NCI-H2196 treated with DMSO at 0.1 percent for 48 hours (cell line): Measurements from ENCODE around the gene SIGLEC15.
"Not testable (repeated sequence)": the region's sequence is repeated elsewhere in the genome, so short reads cannot be mapped to it uniquely, and the experiment has no call there.

Experiments
- DNase-seq: peaks from one replicate; lab custom pipeline; 2025; ENCODE audit not compliant: unreplicated experiment; lab: John Stamatoyannopoulos, UW

SIGLEC15 gene

GRCh38 chr18:45818765-45819164 is 6.7 kb upstream of the SIGLEC15 start:
- DNase-seq, result not testable (repeated sequence)

- no peak for DNase-seq
Measured at GRCh38 chr18:45820106-45820745, 5.2 kb upstream of the SIGLEC15 start.

GRCh38 chr18:45821026-45821425 is 4.4 kb upstream of the SIGLEC15 start:
- no peak for DNase-seq

DNA sequence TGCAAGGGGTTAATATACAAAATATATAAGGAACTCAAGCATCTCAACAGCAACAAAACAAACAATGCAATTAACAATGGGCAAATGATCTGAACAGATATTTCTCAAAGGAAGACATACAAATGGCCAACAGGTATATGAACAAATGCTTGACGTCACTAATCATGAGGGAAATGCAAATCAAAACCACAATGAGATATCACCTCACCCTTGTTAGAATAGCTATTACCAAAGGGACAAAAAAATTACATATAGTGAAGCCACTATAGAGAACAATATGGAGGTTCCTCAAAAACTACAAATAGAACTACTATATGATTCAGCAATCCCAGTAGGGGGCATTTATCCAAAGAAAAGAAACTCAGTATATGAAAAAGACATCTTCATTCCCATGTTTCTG is 3.8 kb upstream of the SIGLEC15 start:
- DNase-seq, result no peak

DNA sequence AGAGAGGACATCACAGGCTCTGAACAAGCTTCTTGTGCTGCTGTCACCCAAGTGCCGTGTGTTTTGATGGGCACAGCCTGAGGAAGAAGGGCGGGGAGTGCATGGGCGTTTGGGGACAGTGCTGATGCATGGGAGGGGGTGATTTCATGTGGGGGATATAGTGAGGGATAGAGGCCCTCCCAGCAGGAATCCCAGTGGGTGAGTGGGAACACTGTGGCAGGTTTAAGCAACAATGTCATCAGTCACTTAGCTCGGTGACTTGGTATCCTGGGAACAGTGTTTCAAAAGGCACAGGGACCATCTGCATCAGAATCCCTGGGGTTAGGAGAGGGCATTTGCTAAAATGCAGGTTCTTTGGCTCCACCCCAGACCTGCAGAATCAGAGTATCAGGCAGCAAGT is 609 bp downstream of the SIGLEC15 start:
- no peak for DNase-seq

DNA sequence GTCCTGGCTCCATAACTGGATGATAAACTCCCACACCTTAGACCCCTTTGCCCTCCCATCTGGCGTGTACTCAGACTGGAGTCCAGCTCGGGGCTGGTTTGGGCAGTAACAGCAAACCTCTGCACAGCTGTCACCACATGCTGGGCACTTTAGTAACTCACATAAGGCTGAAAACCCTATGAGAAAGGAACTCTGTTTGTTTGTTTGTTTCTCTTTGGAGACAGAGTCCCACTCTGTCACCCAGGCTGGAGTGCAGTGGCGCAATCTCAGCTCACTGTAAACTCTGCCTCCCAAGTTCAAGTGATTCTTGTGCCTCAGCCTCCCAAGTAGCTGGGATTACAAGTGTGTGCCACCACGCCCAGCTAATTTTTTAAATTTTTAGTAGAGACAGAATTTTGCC is 1.2 kb downstream of the SIGLEC15 start:
- not testable (repeated sequence) for DNase-seq

GRCh38 chr18:45828917-45829811 is 3.7 kb downstream of the SIGLEC15 start:
- DNase-seq, result peak; percentile 64

DNA sequence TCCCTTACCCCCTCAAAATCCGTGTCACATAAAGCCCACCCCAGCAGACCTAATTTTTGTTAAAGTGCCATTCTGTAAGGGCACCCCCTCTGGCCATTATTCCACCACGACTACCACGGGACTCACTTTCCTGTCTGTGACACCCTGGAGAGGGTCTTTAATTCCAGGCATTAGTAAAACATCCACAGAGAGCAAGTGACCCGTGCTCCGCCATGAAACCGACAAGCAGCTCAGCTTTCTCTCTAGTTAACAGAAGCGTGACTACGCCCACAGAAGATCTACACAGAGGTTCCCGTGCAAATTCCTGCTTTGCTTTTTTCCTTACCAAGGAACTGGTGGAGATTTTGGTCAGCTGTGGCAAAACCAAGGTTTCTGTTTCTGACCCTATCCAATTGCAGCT is 4.4 kb downstream of the SIGLEC15 start:
- no peak for DNase-seq

GRCh38 chr18:45830917-45831316 is 5.4 kb downstream of the SIGLEC15 start:
- no peak for DNase-seq

DNA sequence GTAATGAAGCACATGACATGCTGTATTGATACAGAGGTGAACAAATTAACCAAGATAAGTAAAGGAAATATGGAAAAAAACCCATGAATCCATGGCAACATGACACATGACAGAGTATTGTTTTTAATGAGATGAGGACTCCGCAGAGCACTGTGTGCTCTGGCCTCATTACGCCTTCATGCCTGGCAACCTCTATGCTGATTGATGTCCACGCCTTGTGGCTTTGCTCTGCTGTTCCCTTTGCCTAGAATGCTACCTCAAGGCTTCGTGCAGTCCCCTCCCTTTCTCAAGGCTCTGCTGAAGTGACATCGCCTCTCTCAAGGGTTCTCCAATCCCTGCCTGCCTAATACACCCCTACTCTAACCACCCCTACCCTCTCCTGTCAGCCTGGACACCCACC is 8.4 kb downstream of the SIGLEC15 start:
- DNase-seq, result no peak

GRCh38 chr18:45834306-45834705 is 8.8 kb downstream of the SIGLEC15 start:
- peak; percentile 46 for DNase-seq

DNA sequence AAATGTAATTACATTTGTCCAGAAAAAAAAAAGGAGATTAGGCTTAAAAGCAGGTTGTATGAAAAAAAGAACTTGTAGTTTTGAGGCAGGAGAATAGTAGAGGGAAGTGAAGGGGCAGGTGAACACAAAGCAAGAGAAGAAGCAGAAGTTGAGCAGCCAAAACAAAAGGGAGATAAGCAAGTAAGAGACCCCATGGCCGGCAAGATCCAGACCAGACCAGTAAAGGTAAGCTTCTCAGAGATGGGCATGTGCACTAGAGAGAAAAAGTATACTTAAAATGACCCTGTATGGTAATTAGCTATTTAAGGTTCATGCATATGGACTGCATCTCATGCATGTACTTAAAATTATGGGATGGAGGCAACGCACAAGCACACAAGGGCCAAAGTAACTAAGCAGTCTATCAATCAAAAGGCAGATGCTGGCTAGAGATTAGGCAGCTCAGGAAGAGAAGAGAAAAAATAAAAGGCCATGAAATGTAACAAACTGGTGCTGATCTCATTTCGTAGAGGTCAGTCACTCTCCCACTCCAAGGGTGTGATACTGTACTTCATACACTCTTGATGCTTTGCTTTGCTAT is 9.7 kb downstream of the SIGLEC15 start:
- no peak for DNase-seq

DNA sequence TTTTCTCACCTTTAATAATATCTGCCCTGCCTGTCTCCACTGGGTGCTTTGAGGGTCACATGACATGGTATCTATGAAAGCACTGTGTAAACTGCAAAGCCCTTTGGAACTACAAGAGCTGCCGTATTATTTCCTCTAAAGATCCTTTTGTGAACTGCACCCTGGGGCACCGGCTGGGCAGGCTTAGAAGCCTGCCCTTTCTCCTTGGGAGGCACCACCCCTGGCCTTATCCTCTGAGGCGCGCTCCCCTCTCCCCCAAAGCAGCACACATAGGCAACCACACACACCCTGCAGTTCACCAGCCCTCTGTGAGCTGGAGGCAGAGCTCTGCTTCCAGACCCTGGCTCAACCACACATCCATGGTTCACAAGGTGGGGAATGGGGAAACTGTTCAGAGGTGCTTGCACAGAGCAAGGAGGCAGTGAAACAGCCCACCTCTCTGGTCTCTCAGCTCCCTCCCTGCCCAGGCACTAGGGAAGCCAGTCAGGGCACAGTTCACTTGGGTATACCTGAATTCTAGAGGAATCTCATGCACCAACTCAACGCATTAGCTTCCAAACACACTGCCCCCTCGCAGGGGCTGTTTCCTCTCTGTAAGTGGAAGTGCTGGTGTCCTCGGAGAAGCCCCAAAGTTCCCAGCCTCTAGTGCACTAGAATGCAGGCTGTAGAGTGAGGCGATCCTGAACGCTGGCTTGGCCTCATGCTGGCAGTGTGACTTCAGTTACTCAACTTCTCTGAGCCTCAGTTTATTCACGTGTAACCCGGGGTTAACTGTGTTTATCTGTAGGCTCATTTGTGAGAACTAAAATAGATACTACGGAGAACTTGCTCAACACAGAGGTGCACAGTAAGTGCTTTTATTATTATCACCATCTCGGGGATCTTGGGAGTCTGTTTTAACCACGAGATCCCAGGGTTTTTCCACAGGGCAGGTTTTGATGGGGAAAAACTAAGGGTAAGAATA is 11.0 kb downstream of the SIGLEC15 start:
- DNase-seq, result peak; percentile 25

DNA sequence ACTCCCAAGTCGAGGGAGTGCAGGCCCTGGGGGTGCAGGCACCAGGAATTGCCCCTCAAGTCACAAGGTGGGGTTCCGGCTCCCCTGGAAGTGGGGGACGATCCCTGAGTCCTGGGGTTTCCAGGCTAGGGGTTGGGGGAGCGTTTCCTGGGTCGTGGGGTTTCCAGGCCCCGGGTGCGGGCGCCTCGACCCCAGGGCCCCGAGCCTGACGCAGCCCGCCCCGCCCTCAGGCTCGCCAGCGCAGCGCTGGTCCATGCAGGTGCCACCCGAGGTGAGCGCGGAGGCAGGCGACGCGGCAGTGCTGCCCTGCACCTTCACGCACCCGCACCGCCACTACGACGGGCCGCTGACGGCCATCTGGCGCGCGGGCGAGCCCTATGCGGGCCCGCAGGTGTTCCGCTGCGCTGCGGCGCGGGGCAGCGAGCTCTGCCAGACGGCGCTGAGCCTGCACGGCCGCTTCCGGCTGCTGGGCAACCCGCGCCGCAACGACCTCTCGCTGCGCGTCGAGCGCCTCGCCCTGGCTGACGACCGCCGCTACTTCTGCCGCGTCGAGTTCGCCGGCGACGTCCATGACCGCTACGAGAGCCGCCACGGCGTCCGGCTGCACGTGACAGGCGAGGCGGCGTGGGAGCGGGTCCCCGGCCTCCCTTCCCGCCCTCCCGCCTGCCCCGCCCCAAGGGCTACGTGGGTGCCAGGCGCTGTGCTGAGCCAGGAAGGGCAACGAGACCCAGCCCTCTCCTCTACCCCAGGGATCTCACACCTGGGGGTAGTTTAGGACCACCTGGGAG is 12.0 kb downstream of the SIGLEC15 start:
- DNase-seq, result no peak

DNA sequence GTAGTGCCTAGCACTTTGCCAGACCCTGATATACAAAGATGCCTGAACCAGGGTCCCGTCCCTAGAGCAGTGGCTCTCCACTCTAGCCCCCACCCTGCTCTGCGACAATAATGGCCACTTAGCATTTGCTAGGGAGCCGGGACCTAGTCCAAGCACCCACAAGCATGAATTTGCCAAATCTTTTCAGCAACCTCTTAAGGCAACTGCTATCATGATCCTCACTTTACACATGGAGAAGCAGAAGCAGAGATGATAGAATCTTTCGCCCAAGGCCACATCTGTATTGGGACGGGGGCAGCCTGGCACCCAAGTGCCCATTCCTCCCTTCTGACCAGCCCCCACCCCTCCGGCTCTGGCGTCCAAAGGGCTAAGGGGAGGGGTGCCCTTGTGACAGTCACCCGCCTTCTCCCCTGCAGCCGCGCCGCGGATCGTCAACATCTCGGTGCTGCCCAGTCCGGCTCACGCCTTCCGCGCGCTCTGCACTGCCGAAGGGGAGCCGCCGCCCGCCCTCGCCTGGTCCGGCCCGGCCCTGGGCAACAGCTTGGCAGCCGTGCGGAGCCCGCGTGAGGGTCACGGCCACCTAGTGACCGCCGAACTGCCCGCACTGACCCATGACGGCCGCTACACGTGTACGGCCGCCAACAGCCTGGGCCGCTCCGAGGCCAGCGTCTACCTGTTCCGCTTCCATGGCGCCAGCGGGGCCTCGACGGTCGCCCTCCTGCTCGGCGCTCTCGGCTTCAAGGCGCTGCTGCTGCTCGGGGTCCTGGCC is 13.0 kb downstream of the SIGLEC15 start:
- DNase-seq, result no peak

DNA sequence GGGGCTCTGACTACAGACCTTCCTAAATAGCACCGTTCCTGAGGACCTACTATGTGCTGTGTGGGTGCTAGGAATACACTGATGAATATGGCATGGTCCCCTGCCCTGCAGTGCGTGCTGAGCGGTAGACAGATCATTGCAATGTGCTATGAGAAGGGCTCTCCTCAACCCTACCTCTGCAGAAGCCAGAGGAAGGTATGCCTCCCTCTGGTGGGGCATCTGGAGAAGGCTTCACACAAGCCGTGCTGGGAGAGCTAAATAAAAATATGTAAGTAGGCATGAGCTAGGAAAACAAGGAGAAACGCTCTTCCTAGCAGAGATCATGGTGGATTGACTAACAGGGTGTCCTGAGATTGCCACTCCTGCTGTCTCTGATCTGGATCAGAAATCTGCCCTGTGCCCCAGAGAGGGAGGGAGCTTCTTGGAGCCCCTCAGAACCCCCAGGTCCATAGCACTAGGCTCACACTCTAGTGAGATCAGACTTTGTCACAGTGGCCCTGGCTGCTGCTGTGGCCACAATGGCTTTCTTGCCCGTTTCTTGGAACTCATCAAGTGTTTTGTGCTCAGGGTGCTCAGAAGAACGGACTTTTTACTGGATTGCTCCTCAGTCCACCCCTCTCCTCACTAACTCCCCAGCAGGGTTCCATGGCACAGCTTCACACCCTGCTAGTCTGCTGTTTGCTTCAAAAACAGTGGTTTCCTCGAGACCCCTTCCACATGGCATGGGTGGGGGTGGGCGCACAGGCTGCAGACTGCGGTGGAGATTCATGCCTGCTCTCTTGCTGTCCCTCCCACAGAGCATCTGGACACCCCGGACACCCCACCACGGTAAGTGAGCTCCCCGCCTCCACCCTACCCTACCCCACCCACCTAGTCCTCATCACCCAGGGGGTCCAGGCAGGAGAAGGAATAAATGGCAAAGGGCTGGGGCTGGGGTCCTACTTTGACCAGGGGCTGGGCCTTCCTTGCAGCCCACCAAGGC is 14.2 kb downstream of the SIGLEC15 start:
- DNase-seq, result peak; percentile 44

- DNase-seq, result no peak
Measured at GRCh38 chr18:45841060-45841764, 15.7 kb downstream of the SIGLEC15 start.
